RCC 7860 (cell line): Measurements from ENCODE around the gene SLC8A2.
A peak's percentile ranks its signal among the peaks of the same experiment; 100 is the strongest.
"Not testable (repeated sequence)": the region's sequence is repeated elsewhere in the genome, so short reads cannot be mapped to it uniquely, and the experiment has no call there.

Source experiments
- DNase-seq: peaks from one replicate; pipeline ENCODE4 v3.0.0-alpha.2; 2015; ENCODE audit warnings: low spot score
- FAIRE-seq: peaks from 2 replicates; lab custom pipeline; 2012; peaks lifted over from hg19 to GRCh38; lab: Jason Lieb, UNC

The SLC8A2 gene

GRCh38 chr19:47489072-47489914 is 17.6 kb upstream of the SLC8A2 start:
- DNase-seq (no peak), FAIRE-seq (no peak)

- FAIRE-seq (no peak), DNase-seq (no peak)
Observed at GRCh38 chr19:47487551-47488515, 16.1 kb upstream of the SLC8A2 start.

DNA sequence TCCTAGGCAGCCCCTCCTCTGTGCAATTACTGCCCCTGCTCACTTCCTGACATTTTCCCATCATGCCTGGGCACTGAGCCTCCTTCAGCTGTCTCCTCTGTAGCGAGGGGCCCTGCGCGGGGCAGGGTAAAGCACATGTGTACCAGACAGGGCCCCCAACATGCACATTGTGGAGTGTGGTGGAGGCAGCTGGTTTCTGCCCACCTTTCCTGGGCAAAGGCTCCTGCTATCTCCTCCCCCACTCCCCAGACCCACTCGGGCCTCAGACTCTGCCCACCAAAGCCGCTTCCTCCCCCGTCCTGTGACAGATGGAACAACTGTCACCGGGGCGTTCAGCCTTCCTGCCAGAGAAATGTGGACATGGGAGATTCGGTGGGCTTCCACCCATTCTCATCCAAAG is 15.2 kb upstream of the SLC8A2 start:
- no peak for FAIRE-seq
- DNase-seq, result no peak

- not testable (repeated sequence) for DNase-seq
Observed at GRCh38 chr19:47486220-47486619, 14.5 kb upstream of the SLC8A2 start.

GRCh38 chr19:47485210-47485609 is 13.5 kb upstream of the SLC8A2 start:
- DNase-seq (no peak), FAIRE-seq (no peak)

More at GRCh38 chr19:47486220-47486619, 14.5 kb upstream of the SLC8A2 start:
- FAIRE-seq, result not testable (repeated sequence)

DNA sequence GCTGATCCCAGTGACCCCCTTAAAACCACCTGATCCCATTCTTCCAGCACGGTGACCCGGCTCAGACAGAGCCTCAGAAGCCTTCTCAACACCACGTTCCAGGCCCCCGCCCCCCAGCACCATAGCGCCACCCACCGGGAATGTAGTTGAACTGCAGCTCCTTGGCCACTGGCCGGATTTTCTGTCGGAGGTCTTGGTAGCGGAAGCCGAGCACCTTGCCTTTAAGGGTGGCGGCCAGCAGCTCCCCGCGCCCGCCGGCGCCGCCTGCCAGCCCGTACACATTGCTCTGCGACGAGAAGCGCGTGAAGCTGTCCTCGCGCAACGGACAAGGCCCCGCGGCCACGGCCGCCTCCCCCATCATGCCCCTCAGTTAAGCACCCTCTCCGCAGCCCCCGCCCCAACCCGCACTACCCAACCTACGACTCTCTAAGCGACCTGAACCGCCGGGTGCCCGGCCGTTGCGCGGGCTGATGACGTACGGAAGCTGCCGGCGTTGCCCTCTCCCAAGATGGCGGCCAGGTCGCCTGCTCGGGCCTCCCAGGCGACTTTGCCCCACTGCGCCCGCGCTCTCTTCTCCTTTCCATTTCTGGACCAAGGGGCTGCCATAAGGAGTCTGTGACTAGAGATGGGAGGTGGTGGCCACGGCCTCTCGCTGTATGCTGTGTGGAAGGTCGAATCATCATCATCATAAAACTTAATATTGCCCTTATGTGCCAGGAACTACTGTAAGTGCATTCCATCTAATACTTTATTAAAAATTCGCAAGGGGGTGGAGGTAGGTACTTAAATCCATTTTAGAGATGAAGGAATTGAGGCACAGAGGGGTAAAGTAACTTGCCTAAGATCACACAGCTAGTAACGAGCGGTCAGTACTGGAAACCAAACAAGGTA is 12.4 kb upstream of the SLC8A2 start, which contains the start of gene KPTN:
KPTN (minus strand) TSS at position 420 of the 891 bp plus-strand sequence; CDS start at position 361, 59 bp downstream.
- peak; percentile 72 for DNase-seq
- FAIRE-seq, result no peak

GRCh38 chr19:47483200-47483599 is 11.5 kb upstream of the SLC8A2 start:
- DNase-seq (no peak), FAIRE-seq (no peak)

GRCh38 chr19:47481460-47482052 is 9.9 kb upstream of the SLC8A2 start:
- FAIRE-seq (no peak), DNase-seq (no peak)

DNA sequence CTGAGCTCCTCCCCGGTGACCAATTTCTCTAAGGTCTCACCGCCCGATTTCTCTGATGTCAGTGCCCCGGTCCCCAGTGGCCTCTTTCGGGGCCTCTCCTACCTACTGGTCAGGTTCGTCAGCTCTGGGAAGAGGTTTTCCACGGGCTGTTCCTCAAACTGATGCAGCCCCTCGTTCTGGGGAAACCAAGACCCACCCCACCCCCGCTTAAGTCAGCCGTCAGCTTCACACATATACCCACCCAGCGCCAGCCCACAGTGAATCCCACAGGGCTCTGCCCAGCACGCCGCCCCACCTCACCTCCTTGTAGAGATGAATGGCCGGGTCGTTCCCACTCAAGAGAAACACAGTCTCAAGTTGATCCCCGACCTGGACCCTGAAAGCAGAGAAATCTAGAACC is 9.0 kb upstream of the SLC8A2 start:
- DNase-seq, result no peak

DNA sequence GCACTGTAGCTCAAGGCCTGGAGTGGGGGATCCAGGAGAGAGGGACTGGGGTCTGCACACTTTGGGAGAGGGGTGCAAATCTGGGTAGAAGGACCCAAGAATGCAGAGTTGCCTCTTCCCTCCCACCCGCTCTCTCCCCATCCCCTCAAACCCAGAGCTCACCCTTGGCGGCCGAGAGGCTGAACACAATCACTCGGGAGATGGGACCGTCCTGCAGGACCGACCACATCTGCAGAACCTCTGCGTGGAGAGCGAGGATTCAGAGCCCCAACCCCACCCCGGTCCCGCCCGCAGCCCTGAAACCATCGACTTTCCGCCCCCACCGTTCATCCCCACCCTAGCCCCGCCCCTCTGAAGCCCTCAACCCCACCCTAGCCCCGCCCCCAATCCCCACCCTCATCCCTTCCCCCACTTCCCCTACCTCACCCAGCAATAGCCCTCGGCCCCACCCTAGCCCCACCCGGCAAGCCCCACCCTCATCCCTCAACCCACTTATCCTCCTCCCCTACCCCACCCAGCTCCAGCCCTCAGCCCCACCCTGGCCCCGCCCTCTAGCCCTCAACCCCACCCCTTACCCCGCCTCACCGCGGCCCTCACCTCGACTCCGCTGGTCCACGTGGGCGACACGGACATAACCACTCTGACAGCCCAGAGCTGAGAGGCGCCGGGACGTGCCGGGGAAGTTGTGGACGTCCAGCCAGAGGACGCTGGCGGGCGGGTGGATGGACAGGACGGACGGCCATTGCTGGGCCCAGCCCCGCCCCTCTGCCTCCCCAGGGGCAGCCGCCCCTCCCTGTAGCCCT is 8.2 kb upstream of the SLC8A2 start:
- FAIRE-seq (no peak), DNase-seq (no peak)

More for the DNA sequence above, 9.0 kb upstream of the SLC8A2 start:
- no peak for FAIRE-seq

GRCh38 chr19:47476438-47476972 is 4.8 kb upstream of the SLC8A2 start:
- no peak for FAIRE-seq

DNA sequence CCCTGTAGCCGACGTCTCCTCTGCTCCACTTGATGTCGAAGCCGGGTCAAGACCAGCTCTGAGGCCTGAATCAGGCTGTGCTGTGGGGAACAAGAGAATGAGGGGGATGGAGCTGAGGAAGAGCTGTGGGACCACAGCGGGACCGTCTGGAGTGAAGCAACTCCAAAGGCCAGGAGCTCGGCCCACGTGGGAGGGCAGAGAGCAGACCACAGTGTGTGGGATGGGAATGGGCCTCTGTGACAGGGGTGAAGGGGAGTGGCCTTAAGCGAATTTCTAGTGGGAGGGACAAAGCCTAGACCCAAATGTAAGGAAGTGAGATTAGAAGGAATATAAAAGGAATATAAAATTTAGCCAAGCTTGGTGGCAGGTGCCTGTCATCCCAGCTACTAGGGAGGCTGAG is 3.8 kb upstream of the SLC8A2 start:
- DNase-seq (no peak), FAIRE-seq (no peak)

More at GRCh38 chr19:47476438-47476972, 4.8 kb upstream of the SLC8A2 start:
- no peak for DNase-seq

DNA sequence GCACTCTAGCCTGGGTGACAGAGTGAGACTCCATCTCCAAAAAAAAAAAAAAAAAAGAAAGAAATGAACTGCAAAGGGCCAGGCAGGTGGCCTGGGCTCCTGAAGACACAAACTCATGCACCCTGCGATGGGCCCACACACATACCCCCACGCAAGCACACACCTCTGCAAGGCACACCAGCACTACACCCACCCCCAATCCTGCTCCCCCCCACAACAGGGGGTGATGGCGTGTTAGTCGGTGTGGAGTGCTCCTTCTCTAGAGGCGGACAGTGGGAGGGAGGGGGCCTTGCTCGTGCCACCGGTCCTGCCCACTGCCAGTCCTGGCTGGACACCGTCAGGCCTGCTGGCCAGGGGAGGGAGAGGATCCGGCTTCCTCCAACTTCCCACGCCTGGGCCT is 1.6 kb upstream of the SLC8A2 start:
- FAIRE-seq (no peak), DNase-seq (no peak)

DNA sequence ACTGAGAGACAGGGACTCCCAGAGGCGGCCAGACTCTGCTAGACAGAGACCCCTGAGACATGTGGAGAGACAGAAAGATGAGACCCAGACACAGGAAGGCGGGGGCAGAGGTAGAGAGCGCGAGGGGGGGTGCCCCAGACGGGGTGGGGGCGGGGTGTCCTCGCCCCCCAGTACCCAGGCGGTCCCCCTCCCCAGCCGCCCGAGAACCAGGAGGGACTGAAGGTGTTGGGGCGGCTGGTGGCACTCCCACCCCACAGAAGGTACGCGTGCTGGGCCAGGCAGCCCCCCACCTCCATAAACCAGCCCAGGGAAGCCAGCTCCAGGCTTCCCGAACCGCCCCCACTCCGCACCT is 336 bp downstream of the SLC8A2 start:
- no peak for FAIRE-seq

GRCh38 chr19:47470447-47471195 is 1.1 kb downstream of the SLC8A2 start:
- FAIRE-seq, result no peak
- no peak for DNase-seq

More for the DNA sequence above, 336 bp downstream of the SLC8A2 start:
- DNase-seq, result no peak

DNA sequence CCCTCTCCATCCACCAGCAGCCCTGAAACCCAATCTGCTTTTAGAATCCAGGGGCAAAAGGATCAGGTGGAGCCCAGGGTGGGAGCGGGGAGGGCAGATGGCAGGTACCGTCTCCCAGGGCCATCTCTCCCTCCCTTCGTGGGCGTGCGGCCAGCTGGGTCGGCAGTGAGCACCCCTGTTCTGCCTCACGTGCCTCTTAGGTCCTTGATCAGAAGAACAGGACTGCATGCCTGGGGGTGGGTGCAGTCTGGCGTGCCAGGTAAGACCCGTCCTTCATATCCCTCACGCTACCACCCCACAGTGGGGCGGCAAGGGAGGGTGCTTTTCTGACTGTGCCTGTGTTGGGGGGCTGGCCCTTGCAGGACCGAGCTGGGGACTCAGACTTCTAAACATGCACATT is 2.0 kb downstream of the SLC8A2 start:
- no peak for DNase-seq
- no peak for FAIRE-seq

DNA sequence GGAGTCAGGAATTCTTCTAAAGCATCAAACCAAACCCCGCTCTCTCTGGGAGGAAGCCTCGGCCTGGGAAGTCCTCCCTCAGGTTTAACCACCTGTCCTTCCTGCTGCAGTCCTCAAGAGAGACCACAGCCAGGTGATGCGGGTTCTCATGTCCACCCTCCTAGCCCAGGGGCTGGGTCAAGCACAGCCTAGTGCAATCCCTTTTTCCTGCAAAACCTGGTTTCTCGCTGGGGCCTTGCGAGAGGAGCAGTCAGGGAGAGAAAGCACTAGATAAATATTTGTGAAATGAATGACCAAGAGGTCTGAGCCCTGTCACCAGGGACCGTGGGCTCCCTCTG is 2.4 kb downstream of the SLC8A2 start:
- DNase-seq (no peak), FAIRE-seq (no peak)

DNA sequence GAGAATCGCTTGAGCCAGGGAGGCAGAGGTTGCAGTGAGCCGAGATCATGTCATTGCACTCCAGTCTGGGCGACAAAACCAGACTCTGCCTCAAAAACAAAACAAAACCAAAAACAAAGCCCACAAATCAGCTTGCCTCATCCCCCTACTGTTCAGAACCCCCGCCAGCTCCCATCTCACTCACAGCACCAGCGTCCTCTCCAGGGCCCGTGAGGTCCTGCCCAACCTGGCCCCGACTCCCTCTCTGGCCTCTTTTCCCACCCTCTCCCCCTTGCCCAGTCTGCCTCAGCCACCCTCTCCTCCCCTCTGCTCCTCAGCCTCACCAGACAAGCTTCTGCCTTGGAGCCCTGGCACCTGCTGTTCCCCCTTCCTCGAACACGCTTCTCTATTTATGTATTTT is 3.8 kb downstream of the SLC8A2 start:
- DNase-seq, result no peak
- FAIRE-seq, result no peak
